Measurements from ENCODE around the gene C16orf92. TPM values are rescaled to one million over a fixed set of nuclear protein-coding genes. Genes with fewer than 3 reads are reported as not detected.
A peak's percentile ranks its signal among the peaks of the same experiment; 100 is the strongest.

C16orf92 gene
- total RNA-seq, 1 donor from 2014 or later = not detected

- H3K27me3 Mint-ChIP-seq (ENCODE audit: unreplicated experiment) = no peaks in the 10 kb centered on the region
- no peak overlapping the region for H3K27ac Mint-ChIP-seq (ENCODE audit: unreplicated experiment)
- no peaks in the 10 kb centered on the region for H3K9me3 Mint-ChIP-seq (ENCODE audit: unreplicated experiment)
- H3K4me1 Mint-ChIP-seq (ENCODE audit: unreplicated experiment) = peaks cover under 1% of the 10 kb centered on the region
- peak; percentile 83 for DNase-seq (ENCODE audit: extremely low spot score, unreplicated experiment)
- TF ChIP-seq, protein P1, sequence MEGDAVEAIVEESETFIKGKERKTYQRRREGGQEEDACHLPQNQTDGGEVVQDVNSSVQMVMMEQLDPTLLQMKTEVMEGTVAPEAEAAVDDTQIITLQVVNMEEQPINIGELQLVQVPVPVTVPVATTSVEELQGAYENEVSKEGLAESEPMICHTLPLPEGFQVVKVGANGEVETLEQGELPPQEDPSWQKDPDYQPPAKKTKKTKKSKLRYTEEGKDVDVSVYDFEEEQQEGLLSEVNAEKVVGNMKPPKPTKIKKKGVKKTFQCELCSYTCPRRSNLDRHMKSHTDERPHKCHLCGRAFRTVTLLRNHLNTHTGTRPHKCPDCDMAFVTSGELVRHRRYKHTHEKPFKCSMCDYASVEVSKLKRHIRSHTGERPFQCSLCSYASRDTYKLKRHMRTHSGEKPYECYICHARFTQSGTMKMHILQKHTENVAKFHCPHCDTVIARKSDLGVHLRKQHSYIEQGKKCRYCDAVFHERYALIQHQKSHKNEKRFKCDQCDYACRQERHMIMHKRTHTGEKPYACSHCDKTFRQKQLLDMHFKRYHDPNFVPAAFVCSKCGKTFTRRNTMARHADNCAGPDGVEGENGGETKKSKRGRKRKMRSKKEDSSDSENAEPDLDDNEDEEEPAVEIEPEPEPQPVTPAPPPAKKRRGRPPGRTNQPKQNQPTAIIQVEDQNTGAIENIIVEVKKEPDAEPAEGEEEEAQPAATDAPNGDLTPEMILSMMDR (IDR thresholded peaks at IDR 0.05) = no peak
- no peak overlapping the region for H3K4me3 Mint-ChIP-seq (ENCODE audit: unreplicated experiment)
- H3K36me3 Mint-ChIP-seq (ENCODE audit: unreplicated experiment) = peaks cover 3% of the 10 kb centered on the region
These were observed 20.2 kb upstream of the C16orf92 start for GRCh38 chr16:30002614-30003346.

- H3K4me3 Mint-ChIP-seq (ENCODE audit: unreplicated experiment) = no peak overlapping the region
- H3K4me1 Mint-ChIP-seq (ENCODE audit: unreplicated experiment) = no peaks in the 10 kb centered on the region
- H3K36me3 Mint-ChIP-seq (ENCODE audit: unreplicated experiment) = peaks cover 3% of the 10 kb centered on the region
- DNase-seq (ENCODE audit: extremely low spot score, unreplicated experiment) = no peak
- H3K9me3 Mint-ChIP-seq (ENCODE audit: unreplicated experiment) = no peaks in the 10 kb centered on the region
- H3K27me3 Mint-ChIP-seq (ENCODE audit: unreplicated experiment) = no peaks in the 10 kb centered on the region
- TF ChIP-seq, protein P1 (IDR thresholded peaks at IDR 0.05) = no peak
- H3K27ac Mint-ChIP-seq (ENCODE audit: unreplicated experiment) = no peak overlapping the region
These were observed 19.2 kb upstream of the C16orf92 start for GRCh38 chr16:30003670-30004423.

DNA sequence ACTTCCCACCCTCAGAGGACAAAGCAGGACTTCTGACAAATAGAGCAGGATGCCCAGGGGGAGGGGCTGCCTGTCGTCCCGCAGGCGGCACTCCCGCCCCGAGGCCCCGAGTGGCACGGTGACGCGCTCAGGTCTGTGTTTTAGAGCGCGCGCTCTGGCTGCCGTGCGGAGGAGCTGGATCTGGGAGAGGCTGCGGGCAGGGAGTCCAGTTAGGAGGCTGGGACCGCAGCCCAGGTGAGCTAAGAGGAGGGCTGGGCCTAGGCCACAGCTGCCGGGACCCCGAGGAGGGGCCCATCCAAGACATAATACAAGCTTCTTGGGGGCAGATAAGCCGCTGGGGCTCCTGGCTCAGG is 18.6 kb upstream of the C16orf92 start:
- TF ChIP-seq, protein P1 (IDR thresholded peaks at IDR 0.05) = no peak
- Mint-ChIP-seq H3K27ac (ENCODE audit: unreplicated experiment) (no peak overlapping the region), H3K9me3 (ENCODE audit: unreplicated experiment) (no peaks in the 10 kb centered on the region), H3K27me3 (ENCODE audit: unreplicated experiment) (no peaks in the 10 kb centered on the region), H3K36me3 (ENCODE audit: unreplicated experiment) (peaks cover 3% of the 10 kb centered on the region), H3K4me3 (ENCODE audit: unreplicated experiment) (no peak overlapping the region), H3K4me1 (ENCODE audit: unreplicated experiment) (no peaks in the 10 kb centered on the region)
- no peak for DNase-seq (ENCODE audit: extremely low spot score, unreplicated experiment)

- peaks cover 3% of the 10 kb centered on the region for H3K36me3 Mint-ChIP-seq (ENCODE audit: unreplicated experiment)
- no peaks in the 10 kb centered on the region for H3K27me3 Mint-ChIP-seq (ENCODE audit: unreplicated experiment)
- TF ChIP-seq, protein P1 (IDR thresholded peaks at IDR 0.05) = no peak
- no peak overlapping the region for H3K4me3 Mint-ChIP-seq (ENCODE audit: unreplicated experiment)
- H3K4me1 Mint-ChIP-seq (ENCODE audit: unreplicated experiment) = no peaks in the 10 kb centered on the region
- no peak for DNase-seq (ENCODE audit: extremely low spot score, unreplicated experiment)
- no peaks in the 10 kb centered on the region for H3K9me3 Mint-ChIP-seq (ENCODE audit: unreplicated experiment)
- H3K27ac Mint-ChIP-seq (ENCODE audit: unreplicated experiment) = no peak overlapping the region
These were observed 18.2 kb upstream of the C16orf92 start for GRCh38 chr16:30004811-30005242.

All from osteocyte (in vitro differentiated cells).